ENCODE results near the gene SIRPA.

- TF ChIP-seq CTCF (IDR thresholded peaks at IDR 0.05; ENCODE audit: low read depth, low read length, poor library complexity, severe bottlenecking), result no peak
- no peak for TF ChIP-seq EZH2phosphoT487 (IDR thresholded peaks at IDR 0.05; ENCODE audit: borderline replicate concordance, low read length)
Measured at GRCh38 chr20:1964659-1965405, 69.6 kb downstream of the SIRPA start.
